ENCODE data around the gene LDLR.
"Not testable (repeated sequence)": the region's sequence is repeated elsewhere in the genome, so short reads cannot be mapped to it uniquely, and the experiment has no call there.

LDLR gene

GRCh38 chr19:11076792-11077191 lies 12.5 kb upstream of the LDLR start:
- not testable (repeated sequence) for DNase-seq

- no peak for DNase-seq
Observed at GRCh38 chr19:11078893-11079292, 10.4 kb upstream of the LDLR start.

- DNase-seq: no peak
Observed at GRCh38 chr19:11079999-11080398, 9.3 kb upstream of the LDLR start.

GRCh38 chr19:11087870-11088505 lies 1.3 kb upstream of the LDLR start:
- no peak for DNase-seq

- DNase-seq: no peak
Observed at GRCh38 chr19:11088506-11089253, 583 bp upstream of the LDLR start.

GRCh38 chr19:11090014-11090263 lies 676 bp downstream of the LDLR start:
- not testable (repeated sequence) for DNase-seq

GRCh38 chr19:11090264-11090996 lies 1.2 kb downstream of the LDLR start:
- DNase-seq: peak; percentile 97

- no peak for DNase-seq
Observed at GRCh38 chr19:11090997-11091702, 1.9 kb downstream of the LDLR start.

- no peak for DNase-seq
Observed at GRCh38 chr19:11091703-11092153, 2.5 kb downstream of the LDLR start.

- no peak for DNase-seq
Observed at GRCh38 chr19:11092181-11092538, 2.9 kb downstream of the LDLR start.

- no peak for DNase-seq
Observed at GRCh38 chr19:11093689-11094238, 4.5 kb downstream of the LDLR start.

- DNase-seq: no peak
Observed at GRCh38 chr19:11094520-11094894, 5.2 kb downstream of the LDLR start.

- DNase-seq: no peak
Observed at GRCh38 chr19:11096210-11096841, 7.1 kb downstream of the LDLR start.

GRCh38 chr19:11097367-11097766 lies 8.1 kb downstream of the LDLR start:
- DNase-seq: not testable (repeated sequence)

- no peak for DNase-seq
Observed at GRCh38 chr19:11098327-11098726, 9.1 kb downstream of the LDLR start.

- DNase-seq: no peak
Observed at GRCh38 chr19:11098861-11099260, 9.6 kb downstream of the LDLR start.

- DNase-seq: no peak
Observed at GRCh38 chr19:11100049-11100448, 10.8 kb downstream of the LDLR start.

GRCh38 chr19:11101057-11101456 lies 11.8 kb downstream of the LDLR start:
- no peak for DNase-seq

GRCh38 chr19:11102944-11103343 lies 13.7 kb downstream of the LDLR start:
- DNase-seq: no peak

- not testable (repeated sequence) for DNase-seq
Observed at GRCh38 chr19:11103667-11104066, 14.4 kb downstream of the LDLR start.

GRCh38 chr19:11105014-11105636 lies 15.9 kb downstream of the LDLR start:
- no peak for DNase-seq

- DNase-seq: no peak
Observed at GRCh38 chr19:11106477-11106876, 17.2 kb downstream of the LDLR start.

Measured in NCI-H82 (cell line).